H1 (cell line): ENCODE data around the gene TSPAN15. TPM values are rescaled to one million over a fixed set of nuclear protein-coding genes. Genes with fewer than 3 reads are reported as not detected.

Source experiments
- EZH2 ChIP-seq: fragments of 200-600 bp; sonication (generic); IDR thresholded peaks from 2 replicates; pipeline ENCODE4 v1.7.1; 2012; ENCODE audit warnings: low read depth, mild to moderate bottlenecking, moderate library complexity, low read length, inconsistent platforms; ENCODE audit not compliant: severe bottlenecking
- TEAD4 ChIP-seq: IDR thresholded peaks from 2 replicates; pipeline ENCODE4 v1.6.1; 2012; ENCODE audit warnings: low read depth, low read length, inconsistent platforms, mixed read lengths
- polyA plus RNA-seq, 7 experiments: library from polyadenylated mRNA; depleted of rRNA in 3 of 7; stranded (reverse) in 5 of 7; unstranded in 2 of 7; fragments of >200 nt in 5 of 7; fragments of 200-250 nt in 2 of 7; gene quantifications; 1 replicate in 5 of 7; 2 replicates in 1 of 7; 4 replicates in 1 of 7; pipeline versions ENCODE4 v1.2.1 to v1.2.3, GENCODE V29; 2011 to 2013; ENCODE audit warnings: missing spikeins in 2 of 7, mixed read lengths in 2 of 7
- total RNA-seq: library from RNA; stranded (reverse); fragmentation: NEBNext Ultra II Directional; extraction: Animal tissue kit (Norgen Biotek cat#: 25700); gene quantifications from 2 replicates; pipeline ENCODE4 v1.2.1, GENCODE V29; 2021
- TF ChIP-seq, protein P1 (sequence below): fragments of 300-600 bp; sonication (generic); IDR thresholded peaks from 2 replicates; pipeline ENCODE4 v1.7.1; 2012; ENCODE audit warnings: low read length, moderate library complexity, mild to moderate bottlenecking, inconsistent platforms; ENCODE audit not compliant: insufficient replicate concordance

The TSPAN15 gene
- total and polyA plus RNA-seq, 2 of the 8 experiments (the other 6 are each of a cell fraction or from before 2014, with no cell fraction given): 9.7 to 20.0 TPM

- TF ChIP-seq, protein P1, sequence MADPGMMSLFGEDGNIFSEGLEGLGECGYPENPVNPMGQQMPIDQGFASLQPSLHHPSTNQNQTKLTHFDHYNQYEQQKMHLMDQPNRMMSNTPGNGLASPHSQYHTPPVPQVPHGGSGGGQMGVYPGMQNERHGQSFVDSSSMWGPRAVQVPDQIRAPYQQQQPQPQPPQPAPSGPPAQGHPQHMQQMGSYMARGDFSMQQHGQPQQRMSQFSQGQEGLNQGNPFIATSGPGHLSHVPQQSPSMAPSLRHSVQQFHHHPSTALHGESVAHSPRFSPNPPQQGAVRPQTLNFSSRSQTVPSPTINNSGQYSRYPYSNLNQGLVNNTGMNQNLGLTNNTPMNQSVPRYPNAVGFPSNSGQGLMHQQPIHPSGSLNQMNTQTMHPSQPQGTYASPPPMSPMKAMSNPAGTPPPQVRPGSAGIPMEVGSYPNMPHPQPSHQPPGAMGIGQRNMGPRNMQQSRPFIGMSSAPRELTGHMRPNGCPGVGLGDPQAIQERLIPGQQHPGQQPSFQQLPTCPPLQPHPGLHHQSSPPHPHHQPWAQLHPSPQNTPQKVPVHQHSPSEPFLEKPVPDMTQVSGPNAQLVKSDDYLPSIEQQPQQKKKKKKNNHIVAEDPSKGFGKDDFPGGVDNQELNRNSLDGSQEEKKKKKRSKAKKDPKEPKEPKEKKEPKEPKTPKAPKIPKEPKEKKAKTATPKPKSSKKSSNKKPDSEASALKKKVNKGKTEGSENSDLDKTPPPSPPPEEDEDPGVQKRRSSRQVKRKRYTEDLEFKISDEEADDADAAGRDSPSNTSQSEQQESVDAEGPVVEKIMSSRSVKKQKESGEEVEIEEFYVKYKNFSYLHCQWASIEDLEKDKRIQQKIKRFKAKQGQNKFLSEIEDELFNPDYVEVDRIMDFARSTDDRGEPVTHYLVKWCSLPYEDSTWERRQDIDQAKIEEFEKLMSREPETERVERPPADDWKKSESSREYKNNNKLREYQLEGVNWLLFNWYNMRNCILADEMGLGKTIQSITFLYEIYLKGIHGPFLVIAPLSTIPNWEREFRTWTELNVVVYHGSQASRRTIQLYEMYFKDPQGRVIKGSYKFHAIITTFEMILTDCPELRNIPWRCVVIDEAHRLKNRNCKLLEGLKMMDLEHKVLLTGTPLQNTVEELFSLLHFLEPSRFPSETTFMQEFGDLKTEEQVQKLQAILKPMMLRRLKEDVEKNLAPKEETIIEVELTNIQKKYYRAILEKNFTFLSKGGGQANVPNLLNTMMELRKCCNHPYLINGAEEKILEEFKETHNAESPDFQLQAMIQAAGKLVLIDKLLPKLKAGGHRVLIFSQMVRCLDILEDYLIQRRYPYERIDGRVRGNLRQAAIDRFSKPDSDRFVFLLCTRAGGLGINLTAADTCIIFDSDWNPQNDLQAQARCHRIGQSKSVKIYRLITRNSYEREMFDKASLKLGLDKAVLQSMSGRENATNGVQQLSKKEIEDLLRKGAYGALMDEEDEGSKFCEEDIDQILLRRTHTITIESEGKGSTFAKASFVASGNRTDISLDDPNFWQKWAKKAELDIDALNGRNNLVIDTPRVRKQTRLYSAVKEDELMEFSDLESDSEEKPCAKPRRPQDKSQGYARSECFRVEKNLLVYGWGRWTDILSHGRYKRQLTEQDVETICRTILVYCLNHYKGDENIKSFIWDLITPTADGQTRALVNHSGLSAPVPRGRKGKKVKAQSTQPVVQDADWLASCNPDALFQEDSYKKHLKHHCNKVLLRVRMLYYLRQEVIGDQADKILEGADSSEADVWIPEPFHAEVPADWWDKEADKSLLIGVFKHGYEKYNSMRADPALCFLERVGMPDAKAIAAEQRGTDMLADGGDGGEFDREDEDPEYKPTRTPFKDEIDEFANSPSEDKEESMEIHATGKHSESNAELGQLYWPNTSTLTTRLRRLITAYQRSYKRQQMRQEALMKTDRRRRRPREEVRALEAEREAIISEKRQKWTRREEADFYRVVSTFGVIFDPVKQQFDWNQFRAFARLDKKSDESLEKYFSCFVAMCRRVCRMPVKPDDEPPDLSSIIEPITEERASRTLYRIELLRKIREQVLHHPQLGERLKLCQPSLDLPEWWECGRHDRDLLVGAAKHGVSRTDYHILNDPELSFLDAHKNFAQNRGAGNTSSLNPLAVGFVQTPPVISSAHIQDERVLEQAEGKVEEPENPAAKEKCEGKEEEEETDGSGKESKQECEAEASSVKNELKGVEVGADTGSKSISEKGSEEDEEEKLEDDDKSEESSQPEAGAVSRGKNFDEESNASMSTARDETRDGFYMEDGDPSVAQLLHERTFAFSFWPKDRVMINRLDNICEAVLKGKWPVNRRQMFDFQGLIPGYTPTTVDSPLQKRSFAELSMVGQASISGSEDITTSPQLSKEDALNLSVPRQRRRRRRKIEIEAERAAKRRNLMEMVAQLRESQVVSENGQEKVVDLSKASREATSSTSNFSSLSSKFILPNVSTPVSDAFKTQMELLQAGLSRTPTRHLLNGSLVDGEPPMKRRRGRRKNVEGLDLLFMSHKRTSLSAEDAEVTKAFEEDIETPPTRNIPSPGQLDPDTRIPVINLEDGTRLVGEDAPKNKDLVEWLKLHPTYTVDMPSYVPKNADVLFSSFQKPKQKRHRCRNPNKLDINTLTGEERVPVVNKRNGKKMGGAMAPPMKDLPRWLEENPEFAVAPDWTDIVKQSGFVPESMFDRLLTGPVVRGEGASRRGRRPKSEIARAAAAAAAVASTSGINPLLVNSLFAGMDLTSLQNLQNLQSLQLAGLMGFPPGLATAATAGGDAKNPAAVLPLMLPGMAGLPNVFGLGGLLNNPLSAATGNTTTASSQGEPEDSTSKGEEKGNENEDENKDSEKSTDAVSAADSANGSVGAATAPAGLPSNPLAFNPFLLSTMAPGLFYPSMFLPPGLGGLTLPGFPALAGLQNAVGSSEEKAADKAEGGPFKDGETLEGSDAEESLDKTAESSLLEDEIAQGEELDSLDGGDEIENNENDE: no peak
- no peak for TF ChIP-seq EZH2
- TF ChIP-seq TEAD4: no peak
These were observed 22.2 kb downstream of the TSPAN15 start (continued) for GRCh38 chr10:69473304-69473990.
